ENCODE data around the gene KCNN3.

The KCNN3 gene

GRCh38 chr1:154777781-154778180, 92.3 kb downstream of the KCNN3 start:
- no peak for TF ChIP-seq FOXP2 (optimal IDR thresholded peaks at IDR 0.05; ENCODE audit: borderline replicate concordance, extremely low read depth, extremely low read length, insufficient read depth)
- no peak for TF ChIP-seq POLR2AphosphoS5 (IDR thresholded peaks at IDR 0.05; ENCODE audit: low read depth, low read length)
- TF ChIP-seq REST (IDR thresholded peaks at IDR 0.05; ENCODE audit: insufficient read depth in 1 of 2, low read depth in 2 of 2, low read length in 2 of 2) = no peak
- no peak for TF ChIP-seq TAF1 (IDR thresholded peaks at IDR 0.05; ENCODE audit: borderline replicate concordance, insufficient read depth, low read length)
- TF ChIP-seq SIN3A (IDR thresholded peaks at IDR 0.05; ENCODE audit: borderline replicate concordance, insufficient read depth, low read length) = no peak

DNA sequence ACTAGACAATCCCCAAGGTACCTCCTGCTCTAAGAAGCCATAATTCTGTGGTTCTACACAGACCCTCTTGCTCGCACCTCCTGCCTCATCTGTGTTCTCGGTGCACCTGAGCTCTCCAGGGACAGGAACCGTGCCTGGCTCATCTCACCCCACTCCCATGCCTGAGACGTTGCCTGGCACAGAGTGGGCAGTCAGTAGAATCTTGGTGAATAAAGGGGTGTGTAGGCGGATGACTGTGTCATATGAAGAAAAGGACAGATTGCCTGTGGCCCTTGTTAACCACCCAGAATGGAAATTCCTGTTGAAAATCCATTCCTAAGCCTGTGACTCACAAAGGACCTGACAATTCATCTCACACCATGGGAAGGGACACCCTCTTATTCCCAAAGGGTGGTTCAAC, 92.9 kb downstream of the KCNN3 start:
- no peak for TF ChIP-seq SIN3A (IDR thresholded peaks at IDR 0.05; ENCODE audit: borderline replicate concordance, insufficient read depth, low read length)
- no peak for TF ChIP-seq FOXP2 (optimal IDR thresholded peaks at IDR 0.05; ENCODE audit: borderline replicate concordance, extremely low read depth, extremely low read length, insufficient read depth)
- no peak for TF ChIP-seq POLR2AphosphoS5 (IDR thresholded peaks at IDR 0.05; ENCODE audit: low read depth, low read length)
- TF ChIP-seq REST (IDR thresholded peaks at IDR 0.05; ENCODE audit: insufficient read depth in 1 of 2, low read depth in 2 of 2, low read length in 2 of 2) = no peak
- TF ChIP-seq TAF1 (IDR thresholded peaks at IDR 0.05; ENCODE audit: borderline replicate concordance, insufficient read depth, low read length) = no peak

DNA sequence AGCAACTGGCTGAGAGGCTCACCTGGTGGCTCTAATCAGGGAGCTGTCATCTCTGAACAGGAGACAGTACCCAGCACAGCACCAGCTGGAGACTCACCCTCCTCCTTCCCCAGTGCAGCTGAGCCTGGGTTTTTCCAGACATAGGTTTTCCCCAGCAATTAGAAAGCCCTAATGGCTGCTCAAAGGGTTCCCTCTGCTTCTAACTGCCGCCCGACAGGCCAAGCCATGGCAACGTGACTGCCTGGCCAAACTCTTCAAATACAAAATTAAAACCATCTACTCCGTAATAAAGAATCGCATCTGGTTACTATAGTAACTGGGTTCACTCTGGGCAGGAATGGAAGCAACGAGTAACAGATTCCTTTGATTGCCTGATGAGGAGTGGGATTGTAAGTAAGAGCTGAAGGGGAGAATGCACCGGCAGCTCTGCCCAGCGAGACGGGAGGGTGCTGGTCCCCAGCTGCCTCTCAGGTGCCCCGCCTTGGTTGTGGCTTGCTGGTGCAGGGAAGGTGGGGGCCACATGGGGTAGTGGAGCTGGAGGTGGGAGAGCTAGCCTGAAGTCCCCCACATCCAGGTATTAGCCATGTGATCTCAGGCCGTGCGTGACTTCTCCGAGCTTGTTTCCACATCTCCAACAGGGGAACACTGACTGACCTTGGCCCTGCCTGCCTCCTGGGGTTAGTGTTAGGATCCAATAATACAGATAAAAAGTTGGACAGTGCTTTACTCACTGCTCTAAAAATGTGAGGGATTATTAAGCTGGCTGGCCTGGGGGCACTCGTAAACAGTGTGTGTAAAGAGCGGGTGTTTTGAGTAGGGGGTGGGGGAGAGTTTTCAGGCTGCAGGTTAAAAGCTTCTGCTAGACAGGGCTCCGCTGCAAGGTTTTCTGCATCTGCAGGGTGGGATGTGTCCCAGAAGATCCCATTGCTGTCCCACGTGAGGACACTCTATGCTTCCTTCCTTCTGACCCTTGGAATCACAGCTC, 94.2 kb downstream of the KCNN3 start:
- TF ChIP-seq FOXP2 (optimal IDR thresholded peaks at IDR 0.05; ENCODE audit: borderline replicate concordance, extremely low read depth, extremely low read length, insufficient read depth) (no peak), TAF1 (IDR thresholded peaks at IDR 0.05; ENCODE audit: borderline replicate concordance, insufficient read depth, low read length) (no peak), REST (IDR thresholded peaks at IDR 0.05; ENCODE audit: insufficient read depth in 1 of 2, low read depth in 2 of 2, low read length in 2 of 2) (no peak), POLR2AphosphoS5 (IDR thresholded peaks at IDR 0.05; ENCODE audit: low read depth, low read length) (no peak), SIN3A (IDR thresholded peaks at IDR 0.05; ENCODE audit: borderline replicate concordance, insufficient read depth, low read length) (no peak)

DNA sequence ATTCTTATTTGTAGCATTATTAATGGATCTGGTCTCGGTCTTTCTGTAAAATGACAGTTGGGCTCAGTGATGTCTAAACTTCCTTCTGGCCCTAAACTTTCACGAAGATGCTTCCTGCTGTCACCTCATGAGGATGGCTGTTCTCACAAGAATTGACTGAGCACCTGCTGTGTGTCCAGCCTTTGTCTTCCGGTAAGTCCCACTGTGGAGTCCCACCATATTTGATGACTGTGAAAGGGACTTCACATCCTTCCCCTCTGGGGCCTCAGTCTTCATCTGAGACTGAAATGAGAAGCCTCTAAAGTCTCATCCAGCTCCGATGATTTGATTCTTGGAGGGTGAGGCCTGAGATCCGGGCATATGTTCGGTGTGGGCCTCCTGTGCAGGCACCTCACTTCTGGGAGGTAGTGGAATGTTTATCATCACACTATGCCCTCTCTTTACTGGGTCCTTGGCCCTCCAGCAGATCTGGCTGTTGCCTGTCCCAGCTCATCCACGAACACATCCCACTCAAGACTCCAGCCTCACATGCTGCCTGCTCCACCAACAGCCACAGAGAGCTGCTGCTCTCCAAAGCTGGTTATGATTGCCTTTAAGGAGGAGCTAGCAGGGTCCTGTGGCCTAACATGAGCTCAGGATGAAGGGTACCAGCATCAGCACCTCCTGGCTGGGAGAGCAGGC, 95.8 kb downstream of the KCNN3 start:
- TF ChIP-seq FOXP2 (optimal IDR thresholded peaks at IDR 0.05; ENCODE audit: borderline replicate concordance, extremely low read depth, extremely low read length, insufficient read depth) = no peak

DNA sequence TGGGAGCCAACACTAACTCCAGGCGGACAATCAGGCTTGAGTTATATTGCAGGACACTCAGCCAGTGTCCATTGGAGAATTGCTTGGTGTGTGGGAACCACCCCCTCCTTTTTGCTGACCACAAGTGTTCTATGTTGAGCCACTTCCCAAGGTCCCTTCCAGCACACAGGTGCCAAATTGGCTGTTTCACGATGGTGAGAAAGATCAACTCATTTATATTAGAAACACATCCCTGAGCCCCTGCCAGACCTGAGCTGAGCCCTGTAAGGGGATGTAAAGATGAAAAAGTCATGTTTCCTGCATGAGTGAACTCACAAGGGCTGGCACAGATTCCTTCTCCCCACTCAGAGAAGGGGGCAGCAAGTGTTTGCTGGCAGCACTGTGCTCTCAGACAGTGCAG, 96.5 kb downstream of the KCNN3 start:
- TF ChIP-seq TAF1 (IDR thresholded peaks at IDR 0.05; ENCODE audit: borderline replicate concordance, insufficient read depth, low read length) (no peak), POLR2AphosphoS5 (IDR thresholded peaks at IDR 0.05; ENCODE audit: low read depth, low read length) (no peak), REST (IDR thresholded peaks at IDR 0.05; ENCODE audit: insufficient read depth in 1 of 2, low read depth in 2 of 2, low read length in 2 of 2) (no peak), SIN3A (IDR thresholded peaks at IDR 0.05; ENCODE audit: borderline replicate concordance, insufficient read depth, low read length) (no peak), FOXP2 (optimal IDR thresholded peaks at IDR 0.05; ENCODE audit: borderline replicate concordance, extremely low read depth, extremely low read length, insufficient read depth) (no peak)

All from PFSK-1 (cell line).